Right hindlimb (tissue), 1 donor: ENCODE data around the gene MOG.
"Not testable (repeated sequence)": the region's sequence is repeated elsewhere in the genome, so short reads cannot be mapped to it uniquely, and the experiment has no call there.

Experiments used
- DNase-seq: peaks from one replicate; pipeline ENCODE4 v3.0.0-alpha.2; 2018

The MOG gene

DNA sequence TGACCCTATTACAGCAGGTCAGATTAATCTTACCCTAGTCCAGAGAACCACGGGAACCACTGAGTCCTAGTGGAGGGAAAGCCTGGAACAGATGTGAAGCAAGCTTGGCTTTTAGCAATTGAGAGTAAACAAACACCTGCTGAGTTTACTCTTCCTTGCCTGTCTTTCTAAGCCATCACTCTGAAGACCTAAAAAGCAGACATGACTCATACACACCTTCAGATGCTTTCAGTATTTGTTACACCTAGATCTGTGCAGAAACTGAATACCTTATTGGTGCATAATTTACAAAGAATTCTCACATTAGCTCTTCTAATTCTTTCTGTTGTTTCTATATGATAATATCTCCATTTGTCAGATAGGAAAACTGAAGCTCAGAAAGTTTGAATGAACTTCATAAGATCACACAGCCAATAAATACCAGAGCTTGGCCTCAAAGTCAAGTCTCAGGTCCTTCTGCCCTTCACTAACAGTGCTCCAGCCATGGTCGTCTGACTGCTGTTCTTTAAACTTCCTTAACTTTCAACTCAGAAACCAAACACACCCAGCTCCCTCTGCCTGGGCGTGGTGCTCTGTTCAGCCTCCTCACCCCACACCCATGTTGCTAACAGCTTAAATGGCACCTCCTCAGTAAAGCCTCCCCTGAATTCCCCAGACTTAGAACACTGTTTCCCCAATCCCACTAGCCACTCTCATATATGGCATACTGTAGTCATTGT is 15.3 kb upstream of the MOG start:
- DNase-seq: no peak

DNA sequence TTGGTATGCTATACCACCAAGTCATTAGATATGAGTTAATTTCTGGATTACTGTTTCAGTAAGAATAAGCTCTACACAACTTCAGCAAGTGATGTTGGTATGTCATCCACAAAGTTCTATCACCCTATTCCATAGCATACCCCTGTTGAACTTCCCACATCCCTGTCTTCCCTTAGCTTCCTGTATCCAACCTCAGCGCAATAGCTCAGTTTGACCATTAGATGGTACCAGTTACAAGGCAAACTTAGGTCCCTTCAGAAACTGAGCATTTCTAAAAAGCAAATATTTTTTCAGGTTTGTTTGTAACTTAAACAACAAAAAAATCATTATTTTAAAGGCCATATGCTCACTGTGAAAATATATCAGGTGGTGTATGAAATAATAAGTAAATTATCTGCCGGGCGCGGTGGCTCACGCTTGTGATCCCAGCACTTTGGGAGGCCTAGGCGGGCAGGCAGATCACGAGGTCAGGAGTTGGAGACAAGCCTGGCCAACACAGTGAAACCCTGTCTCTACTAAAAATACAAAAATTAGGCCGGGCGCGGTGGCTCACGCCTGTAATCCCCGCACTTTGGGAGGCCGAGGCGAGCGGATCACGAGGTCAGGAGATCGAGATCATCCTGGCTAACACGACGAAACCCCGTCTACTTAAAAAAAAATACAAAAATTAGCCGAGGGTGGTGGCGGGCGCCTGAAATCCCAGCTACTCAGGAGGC is 8.8 kb upstream of the MOG start:
- no peak for DNase-seq

DNA sequence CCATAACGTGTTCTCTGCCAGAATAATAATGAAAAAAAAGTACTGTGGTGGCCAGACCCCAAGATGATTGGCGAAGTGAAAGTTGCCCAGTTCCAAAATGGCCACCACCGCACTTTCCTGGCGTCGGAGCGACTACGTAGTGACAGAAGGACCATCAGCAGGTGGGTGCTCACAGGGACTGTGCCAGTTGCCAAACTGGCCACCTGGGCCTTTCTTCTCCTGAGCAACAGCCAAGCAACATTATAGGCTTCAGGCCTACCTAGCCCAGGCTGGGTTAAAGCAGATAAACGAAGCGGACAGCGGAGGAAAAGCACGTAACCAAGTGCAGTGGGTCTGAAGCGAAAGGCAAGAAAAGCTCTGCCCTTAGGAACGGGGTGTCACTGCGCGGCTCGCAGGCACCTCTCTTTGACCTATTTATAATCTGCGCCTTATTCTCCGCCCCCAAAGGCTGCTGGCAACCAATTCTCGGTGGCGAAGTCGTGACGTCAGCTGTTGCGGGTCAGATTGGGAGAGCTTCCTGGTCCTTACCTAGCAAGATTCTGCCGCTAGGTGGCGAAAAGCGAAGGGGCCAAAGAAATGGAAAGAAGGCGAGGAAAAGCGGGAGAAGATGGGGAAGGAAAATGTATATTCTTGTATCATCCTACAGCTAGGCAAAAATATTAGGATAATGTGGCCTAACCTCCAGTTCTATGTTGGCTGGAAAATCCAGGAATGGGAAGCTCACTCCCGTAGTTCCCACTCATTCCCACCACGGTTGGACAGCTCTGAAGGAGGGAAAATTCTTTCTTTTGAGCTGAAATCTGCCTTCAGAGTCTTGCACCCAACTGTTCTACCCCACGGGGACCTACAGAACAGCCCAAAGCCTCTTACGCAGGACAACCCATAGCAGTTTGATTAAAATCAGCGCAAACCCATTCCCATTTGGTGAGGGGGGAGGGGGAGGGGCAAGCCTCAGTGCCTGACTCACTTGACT is 6.9 kb upstream of the MOG start:
- DNase-seq: peak; percentile 96

DNA sequence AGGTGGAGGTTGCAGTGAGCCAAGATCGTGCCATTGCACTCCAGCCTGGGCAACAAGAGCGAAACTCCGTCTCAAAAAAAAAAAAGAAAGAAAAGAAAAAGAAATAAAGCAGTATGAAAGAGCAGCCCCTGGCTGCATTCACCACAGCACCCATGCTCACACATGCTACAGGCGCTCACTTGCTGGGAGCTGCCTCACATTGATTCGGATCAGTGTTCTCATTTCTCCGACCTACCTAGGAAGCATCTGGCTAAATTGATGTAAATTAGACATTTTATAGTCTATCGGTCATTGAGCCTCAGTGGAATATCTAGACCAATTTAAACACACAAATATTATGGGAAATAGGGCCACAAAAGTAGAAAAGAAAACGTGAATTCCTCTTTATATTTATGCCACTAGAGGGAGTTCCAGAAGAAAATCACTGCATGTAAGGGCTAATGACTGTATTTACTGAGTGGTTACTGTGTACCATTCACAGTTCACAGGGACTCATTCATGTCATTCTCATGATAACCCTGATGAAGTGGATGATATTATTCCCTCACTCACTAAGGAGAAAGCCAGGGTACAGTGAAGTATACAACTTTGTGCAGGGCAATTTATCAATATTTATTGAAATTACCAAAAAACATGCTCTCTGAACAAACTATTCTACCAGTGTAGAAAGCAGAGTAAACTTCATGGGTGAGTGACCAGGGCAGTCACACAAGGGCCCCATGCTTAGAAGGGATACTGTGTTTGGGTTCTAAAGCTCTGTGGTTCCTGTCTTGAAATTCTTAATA is 5.3 kb upstream of the MOG start:
- no peak for DNase-seq

DNA sequence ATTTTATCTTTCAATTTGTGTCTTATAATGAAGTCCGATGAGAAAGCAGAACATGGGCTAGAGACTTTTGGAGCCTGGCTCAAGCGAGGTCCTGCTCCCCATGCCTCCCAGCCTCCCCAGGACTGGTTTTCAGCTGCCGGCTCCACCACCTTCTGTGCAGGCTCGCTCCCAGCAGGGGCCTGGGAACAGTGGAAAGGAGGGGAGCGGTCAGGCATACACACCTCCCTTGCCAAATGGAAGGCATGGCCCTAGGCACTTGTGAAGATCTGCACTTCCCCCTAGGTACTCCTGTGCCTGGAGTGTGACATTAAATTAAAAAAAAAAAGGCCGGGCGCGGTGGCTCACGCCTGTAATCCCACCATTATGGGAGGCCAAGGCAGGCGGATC is 4.7 kb upstream of the MOG start:
- DNase-seq: no peak

DNA sequence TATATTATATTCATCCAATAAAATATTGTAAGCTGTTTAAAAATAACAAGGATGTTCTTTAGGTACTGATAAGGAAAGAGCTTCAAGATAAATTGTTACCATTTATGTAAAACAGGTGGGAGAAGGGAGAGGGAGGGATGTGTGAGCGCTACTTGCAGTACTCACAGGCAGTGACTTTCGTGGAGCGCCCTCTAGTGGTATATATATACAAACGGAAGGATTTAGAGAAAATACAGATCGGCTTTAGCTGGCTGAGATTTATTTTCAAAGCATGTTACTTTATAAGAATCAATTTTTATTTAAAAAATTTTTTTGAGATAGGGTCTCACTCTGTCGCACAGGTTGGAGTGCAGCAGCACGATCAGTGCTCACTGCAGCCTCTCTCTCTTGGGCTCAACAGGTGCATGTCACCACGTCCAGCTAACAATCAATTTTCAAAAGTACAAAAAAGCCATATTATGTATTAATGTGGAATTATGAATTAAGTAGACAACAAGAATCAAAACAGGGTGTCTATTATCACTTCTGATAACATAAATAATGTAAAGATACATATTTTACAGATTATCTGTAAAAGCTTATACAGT is 3.3 kb upstream of the MOG start:
- peak; percentile 29 for DNase-seq

DNA sequence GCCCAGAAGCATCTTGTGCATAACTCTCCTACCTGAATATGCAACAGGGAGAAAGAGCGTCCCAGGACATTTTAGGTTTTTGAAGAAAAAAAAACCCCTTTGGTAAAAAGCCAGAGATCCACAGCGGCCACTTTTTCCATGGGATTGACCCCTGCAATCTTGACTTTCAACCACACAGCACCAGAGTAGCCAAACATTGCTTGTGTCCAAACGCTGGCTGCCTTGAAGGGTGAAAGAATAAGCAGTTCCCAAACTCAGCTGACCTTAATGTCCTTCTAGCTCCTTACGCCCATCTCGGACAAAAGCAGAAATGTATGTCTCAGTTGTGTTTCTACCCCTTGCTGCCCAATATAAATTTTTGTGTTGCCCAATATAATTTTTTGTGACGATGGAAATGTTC is 1.2 kb upstream of the MOG start:
- no peak for DNase-seq

DNA sequence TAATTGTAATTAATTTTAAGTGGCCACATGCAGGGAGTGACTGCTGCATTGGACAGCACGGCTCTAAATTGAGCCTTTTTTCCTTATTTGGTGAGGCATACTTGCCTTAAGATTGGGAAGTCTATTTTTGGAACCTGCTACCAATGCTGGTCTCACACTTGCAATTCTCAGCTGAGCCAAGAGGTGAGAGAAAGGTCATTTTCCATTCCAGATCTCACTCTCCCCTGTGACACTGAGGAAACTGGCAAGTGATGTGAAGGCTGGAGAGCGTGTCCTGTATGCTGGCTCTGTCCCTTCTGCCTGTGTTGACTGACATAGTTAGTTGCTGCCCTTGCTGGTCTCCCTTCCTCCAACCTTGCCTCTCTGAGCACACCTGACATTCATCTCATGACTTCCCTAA is 735 bp upstream of the MOG start:
- DNase-seq: no peak

DNA sequence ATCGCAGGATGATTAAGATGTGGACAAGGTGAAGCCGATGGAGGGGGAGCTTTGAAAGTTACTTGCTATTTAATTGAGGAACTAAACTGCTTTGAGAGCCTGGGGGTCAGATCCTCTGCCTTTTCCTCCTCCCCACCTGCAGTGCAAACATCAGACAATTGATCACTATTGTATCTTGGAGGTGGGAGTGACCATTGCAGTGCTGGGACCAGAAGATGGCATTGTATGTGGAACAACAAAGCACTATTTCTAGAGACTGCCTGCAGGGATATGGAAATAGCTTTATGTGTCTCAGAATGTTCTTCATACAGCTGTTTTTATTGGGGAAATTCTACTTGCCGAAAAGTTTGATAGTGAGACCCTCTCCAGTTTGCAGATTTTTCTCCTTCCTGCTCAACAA is 4.2 kb downstream of the MOG start:
- DNase-seq: no peak

DNA sequence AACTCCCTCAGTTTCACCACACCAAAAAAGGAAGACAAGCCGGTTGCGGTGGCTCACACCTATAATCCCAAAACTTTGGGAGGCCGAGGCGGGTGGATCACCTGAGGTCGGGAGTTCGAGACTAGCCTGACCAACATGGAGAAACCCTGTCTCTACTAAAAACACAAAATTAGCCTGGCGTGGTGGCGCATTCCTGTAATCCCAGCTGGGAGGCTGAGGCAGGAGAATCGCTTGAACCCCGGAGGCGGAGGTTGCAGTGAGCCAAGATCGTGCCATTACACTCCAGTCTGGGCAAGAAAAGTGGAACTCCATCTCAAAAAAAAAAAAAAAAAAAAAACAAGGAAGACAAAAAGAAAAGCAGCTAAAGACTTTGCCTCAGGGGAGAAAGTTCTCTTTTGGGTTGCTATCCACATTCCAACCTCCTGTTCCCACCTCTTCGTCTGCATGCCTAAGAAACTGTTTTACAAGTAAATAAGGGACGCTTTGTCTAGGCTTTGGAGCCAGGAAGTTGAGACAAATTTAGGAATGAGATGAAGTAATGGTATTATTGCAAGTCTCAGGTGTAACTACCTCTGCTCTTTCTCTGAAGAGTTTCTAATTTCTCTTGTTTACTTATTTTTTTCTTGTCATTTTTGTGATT is 4.7 kb downstream of the MOG start:
- DNase-seq: not testable (repeated sequence)

DNA sequence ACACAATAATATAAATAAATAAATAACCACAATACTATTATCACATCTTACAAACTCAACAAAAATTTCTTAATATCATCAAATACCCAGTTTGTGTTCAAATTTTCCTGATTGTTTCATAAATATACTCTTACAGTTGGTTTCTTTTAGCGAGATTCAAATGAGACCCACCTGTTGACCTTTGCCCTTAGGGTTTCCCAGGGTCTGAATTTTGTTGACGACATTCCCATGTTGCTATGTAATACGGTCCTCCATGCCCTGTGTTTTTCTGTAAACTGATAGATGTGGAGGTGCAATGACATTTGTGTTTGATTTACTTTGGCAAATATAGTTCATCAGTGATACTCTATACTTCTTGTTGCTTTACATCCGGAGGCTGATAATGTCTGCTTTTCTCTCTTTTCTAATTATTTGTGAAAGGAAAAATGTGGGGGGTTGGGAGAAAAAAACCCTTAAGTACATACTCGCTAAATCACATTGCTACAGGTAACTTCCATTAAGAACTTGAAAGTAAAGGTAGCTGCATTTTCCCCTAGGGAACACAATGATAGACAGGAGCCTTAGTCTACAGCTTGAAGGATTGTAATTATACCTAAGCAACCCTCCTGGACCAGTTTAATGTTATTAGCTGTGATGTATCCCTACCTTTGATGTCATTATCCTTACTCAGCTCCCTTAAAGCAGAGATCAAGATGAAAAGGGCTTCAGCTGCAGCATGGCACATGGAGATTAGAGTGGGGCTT is 6.6 kb downstream of the MOG start:
- DNase-seq: no peak

DNA sequence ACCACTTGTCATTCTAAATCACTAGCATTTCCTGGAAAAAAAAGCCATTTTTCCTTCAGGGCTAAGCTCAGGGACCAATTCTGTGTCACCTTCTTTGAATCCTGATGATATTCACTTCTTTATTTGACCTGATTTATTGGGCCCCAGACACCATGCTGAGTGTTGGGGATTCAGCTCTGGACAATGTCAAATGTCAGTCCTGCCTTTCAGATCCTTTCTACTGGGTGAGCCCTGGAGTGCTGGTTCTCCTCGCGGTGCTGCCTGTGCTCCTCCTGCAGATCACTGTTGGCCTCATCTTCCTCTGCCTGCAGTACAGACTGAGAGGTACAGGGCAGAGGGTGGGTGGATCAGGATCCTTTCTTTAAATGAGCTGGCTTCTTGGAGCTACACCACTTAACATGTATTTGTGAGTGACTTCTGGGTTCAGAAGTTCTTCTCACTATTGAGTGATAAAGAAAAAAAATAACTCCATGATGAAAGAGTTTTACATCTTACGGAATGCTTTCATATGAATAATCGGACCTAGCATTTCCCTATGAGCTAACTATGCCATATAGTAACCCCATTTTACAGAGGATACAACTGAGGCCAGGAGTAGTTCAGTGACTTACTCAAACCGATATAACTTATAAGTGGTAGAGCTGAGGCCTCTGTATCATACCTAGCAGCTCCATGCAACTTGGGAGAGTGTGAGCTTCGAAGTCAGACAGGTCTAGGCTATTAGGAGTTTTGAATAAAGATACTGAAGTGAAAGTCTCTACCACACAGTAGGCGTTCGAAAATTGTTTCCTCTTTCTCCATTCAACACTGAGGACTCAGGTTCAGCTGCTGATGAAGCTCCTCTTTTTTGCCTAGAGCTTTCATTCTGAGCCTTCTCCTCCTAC is 9.3 kb downstream of the MOG start:
- no peak for DNase-seq

DNA sequence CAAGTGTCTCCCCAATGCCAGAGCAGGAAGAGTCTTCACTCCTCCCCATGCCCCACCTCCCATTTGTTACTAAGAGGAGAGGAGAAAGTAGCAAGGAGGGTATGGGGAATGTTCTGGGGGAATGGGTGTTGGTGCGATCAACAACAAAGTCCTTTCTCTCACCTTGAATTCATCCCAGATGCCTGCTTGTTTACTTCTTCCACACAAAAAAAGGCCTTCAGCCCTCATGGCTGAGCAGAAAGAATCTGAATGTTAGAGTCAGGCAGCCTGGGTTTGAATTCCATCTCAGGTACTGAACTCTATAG is 9.9 kb downstream of the MOG start:
- DNase-seq: no peak

DNA sequence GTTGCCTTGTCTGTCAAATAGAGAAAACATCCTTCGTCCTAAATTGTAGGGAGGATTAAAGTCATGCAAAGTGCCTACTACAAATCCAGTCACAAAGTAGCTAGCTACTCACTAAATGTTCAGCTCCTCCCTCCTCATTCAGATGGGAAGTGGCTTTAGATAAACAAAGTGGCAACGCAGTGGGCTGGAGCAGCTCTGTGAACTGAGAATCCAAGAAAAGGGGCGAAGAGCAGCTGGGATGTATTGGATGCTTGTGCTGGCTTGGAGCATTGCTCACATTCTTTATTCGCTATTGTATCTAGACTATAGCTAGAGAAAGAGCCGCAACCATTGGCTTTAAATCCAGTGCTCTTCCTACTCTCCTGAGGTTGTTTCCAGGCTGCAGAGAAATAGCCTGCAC is 10.3 kb downstream of the MOG start:
- no peak for DNase-seq

DNA sequence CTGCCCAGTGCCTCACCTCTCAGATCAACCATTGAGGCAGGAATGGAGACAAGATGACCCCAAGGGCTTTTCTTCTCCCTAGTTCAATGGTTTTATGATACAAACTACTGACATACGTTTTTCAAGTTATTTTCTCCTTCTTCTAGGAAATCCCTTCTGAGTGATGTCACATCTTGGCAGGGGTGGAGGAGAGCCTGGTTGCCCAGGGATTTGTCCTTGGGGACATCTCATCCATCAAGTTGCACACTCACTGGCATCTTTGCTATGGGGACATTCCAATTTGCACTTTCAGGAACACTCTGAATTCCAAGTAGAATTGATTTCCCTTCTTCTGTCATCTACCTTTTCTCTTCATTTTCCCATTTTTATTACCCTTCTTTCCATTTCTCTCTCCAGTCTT is 14.1 kb downstream of the MOG start:
- no peak for DNase-seq

DNA sequence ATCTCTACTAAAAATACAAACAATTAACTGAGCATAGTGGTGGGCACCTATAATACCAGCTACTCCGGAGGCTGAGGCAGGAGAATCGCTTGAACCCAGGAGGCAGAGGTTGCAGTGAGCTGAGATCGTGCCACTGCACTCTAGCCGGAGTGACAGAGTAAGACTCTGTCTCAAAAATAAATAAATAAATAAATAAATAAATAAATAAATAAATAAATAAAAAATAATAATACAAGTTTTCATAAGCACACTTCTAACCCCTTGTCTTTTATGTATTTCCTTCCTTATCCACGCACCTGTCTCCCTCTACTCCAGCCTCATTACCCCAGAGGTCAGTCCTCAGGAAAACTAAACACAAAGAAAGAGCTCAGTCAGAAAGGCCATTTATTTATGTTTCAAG is 15.2 kb downstream of the MOG start:
- DNase-seq: not testable (repeated sequence)

DNA sequence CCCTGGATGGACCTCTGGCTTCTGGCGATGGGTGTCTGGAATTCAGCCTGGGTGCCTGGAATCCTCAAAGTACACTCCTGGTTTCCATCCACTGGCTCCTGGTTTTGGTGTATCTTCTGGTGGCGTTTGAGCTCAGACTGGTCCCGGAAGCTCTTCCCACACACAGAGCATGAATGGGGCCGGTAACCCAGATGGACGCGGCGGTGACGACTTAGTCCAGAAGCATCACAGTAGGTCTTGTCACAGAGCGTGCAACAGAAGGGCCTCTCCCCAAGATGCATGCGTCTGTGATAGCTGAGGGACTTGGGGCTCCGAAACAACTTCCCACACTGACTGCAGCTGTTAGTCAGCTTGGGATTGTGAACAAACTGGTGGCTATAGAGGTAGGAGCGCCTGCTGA is 16.3 kb downstream of the MOG start:
- DNase-seq: no peak

DNA sequence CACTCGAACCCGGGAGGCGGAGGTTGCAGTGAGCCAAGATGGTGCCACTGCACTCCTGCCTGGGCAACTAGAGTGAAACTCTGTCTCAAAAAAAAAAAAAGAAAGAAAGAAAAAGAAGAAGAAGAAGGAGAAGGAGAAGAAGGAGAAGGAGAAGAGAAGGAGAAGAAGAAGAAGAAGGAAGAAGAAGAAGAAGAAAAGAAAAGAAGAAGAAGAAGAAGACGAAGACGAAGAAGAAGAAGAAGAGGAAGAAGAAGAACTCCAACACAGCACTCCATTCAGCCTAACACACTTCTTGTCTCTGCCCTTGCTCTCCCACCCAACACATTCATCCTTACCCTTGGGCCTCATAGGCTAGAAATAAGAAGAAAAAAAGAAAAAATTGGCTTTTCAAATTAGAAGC is 17.1 kb downstream of the MOG start:
- no peak for DNase-seq

DNA sequence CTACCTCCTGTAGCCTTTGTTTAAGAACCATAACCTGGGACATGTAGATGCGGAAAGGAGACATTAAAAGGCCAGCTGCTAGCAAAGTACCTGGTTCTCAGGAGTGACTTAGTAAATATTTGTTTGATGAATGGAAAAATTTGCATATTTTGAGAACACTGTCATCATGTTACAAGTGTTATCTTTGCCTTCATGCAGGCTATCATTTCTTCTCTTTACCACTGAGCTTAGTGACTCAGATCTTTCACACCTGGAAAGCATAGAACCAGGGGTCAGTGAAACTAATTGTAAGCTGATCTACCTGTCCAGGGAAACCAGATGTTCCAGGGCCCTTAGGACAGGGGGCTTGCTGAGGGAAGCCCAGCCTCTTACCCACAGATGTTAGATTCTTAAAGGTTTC is 18.7 kb downstream of the MOG start:
- no peak for DNase-seq

DNA sequence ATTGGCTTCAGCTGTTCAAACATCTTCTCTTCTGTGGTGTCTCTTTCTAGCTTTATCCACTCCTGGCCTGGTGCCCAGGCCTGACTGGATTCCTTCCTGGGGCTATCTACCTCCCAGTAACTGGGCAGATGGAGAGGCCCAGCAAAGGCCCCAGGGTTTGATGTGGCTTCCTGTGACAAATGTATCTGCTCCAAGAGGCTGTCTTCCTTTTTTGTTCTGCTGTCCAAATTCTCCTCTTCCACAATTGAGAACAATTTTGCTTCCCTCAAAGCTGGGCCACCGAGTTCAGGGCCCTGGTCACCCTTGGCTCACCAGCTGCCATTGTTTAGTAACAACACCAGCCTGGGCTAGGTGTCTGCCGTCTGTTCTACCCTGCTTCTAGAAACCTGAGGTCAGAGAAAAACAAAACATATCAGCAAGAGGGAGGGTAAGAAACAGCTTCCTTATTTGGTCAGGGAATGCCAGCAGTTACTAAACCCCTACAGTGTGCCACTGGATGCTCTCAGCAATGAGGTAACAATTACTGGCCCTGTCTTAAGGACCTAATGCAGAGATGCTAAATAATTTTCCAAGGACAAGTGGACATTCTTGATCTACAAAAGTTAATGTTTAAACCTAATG is 20.2 kb downstream of the MOG start:
- no peak for DNase-seq
